ENCODE results near the gene CALCOCO2.

GRCh38 chr17:48856122-48856821, 25.4 kb downstream of the CALCOCO2 start:
- no peak for TF ChIP-seq POLR2AphosphoS5 (IDR thresholded peaks at IDR 0.05; ENCODE audit: low read depth)
- no peak for TF ChIP-seq CTCF (IDR thresholded peaks at IDR 0.05; ENCODE audit: insufficient read depth, low read length)
- TF ChIP-seq GABPA (IDR thresholded peaks at IDR 0.05; ENCODE audit: low read depth): no peak
- no peak for TF ChIP-seq REST (IDR thresholded peaks at IDR 0.05; ENCODE audit: insufficient replicate concordance, low read depth)

Data from HL-60 (cell line).